Endothelial cell of umbilical vein (primary cell): ENCODE measurements around the gene JMJD6. TPM values are rescaled to one million over a fixed set of nuclear protein-coding genes. Genes with fewer than 3 reads are reported as not detected.

ENCODE experiments used
- BruUV-seq: library from RNA; stranded (reverse); fragments of 400-500 nt; replicated peaks from 2 replicates; lab custom pipeline; 2021; lab: Mats Ljungman, UMichigan
- CTCF ChIA-PET: fragments of 300-600, 350-600 bp; sonication (Branson Sonifier 250); formaldehyde crosslinking; loops from one replicate; lab custom pipeline; 2021; ENCODE audit warnings: antibody characterized with exemption, inconsistent platforms; lab: Charles Lee
- POLR2A ChIA-PET: fragments of 300-600, 350-600 bp; sonication (Branson Sonifier 250); formaldehyde crosslinking; loops from one replicate; lab custom pipeline; 2021; ENCODE audit warnings: antibody characterized with exemption, inconsistent platforms; lab: Charles Lee
- DNase-seq: peaks from one replicate; pipeline ENCODE4 v3.0.0-alpha.2; 2011; ENCODE audit warnings: low read depth, low spot score
- FAIRE-seq: peaks from 2 replicates; lab custom pipeline; 2011; peaks lifted over from hg19 to GRCh38; lab: Jason Lieb, UNC
- H2AFZ ChIP-seq: 2 replicates; pipeline ENCODE4 v1.6.0; 2012; ENCODE audit warnings: low read depth, low read length, control low read depth, inconsistent platforms
- H3K27ac ChIP-seq: 2 replicates; pipeline ENCODE4 v1.5.1; 2011; ENCODE audit warnings: low read depth, mild to moderate bottlenecking, control low read depth, low read length, moderate library complexity; ENCODE audit not compliant: insufficient read depth
- H3K27me3 ChIP-seq, 2 experiments: 2 replicates each; pipeline versions ENCODE4 v1.6.0 to v1.6.1; 2011; ENCODE audit warnings: low read length in 2 of 2, mixed read lengths in 1 of 2; ENCODE audit not compliant: control insufficient read depth in 2 of 2, insufficient read depth in 2 of 2
- H3K36me3 ChIP-seq, 2 experiments: 2 replicates in 1 of 2; 3 replicates in 1 of 2; pipeline ENCODE4 v1.5.1; 2011; ENCODE audit warnings: low read length in 2 of 2, mild to moderate bottlenecking in 1 of 2, moderate library complexity in 1 of 2; ENCODE audit not compliant: control insufficient read depth in 2 of 2, insufficient read depth in 2 of 2; ENCODE audit errors: extremely low read depth in 1 of 2
- H3K4me1 ChIP-seq: 3 replicates; pipeline ENCODE4 v1.5.1; 2011; ENCODE audit warnings: mild to moderate bottlenecking, low read length; ENCODE audit not compliant: control insufficient read depth, insufficient read depth; ENCODE audit errors: extremely low read depth
- H3K4me2 ChIP-seq: 2 replicates; pipeline ENCODE4 v1.6.1; 2011; ENCODE audit warnings: low read length, control low read depth, mixed read lengths; ENCODE audit not compliant: insufficient read depth
- H3K4me3 ChIP-seq, 3 experiments: fragments of 200-600 bp in 1 of 3; sonication (generic), shearing (Covaris generic) in 1 of 3; replicated peaks in 1 of 3; 2 replicates each; pipeline ENCODE4 v1.5.1; 2011 to 2016; ENCODE audit warnings: control low read depth in 3 of 3, low read length in 3 of 3, mild to moderate bottlenecking in 2 of 3, inconsistent platforms in 1 of 3, low read depth in 1 of 3, moderate library complexity in 1 of 3; ENCODE audit not compliant: insufficient read depth in 1 of 3
- H3K79me2 ChIP-seq: 2 replicates; pipeline ENCODE4 v1.6.0; 2012; ENCODE audit warnings: low read length, inconsistent platforms; ENCODE audit not compliant: control insufficient read depth, insufficient read depth
- H3K9ac ChIP-seq: replicated peaks from 2 replicates; pipeline ENCODE3; 2011; ENCODE audit warnings: low read length, control low read depth; ENCODE audit not compliant: insufficient read depth; ENCODE audit errors: extremely low read depth
- H3K9me1 ChIP-seq: replicated peaks from 3 replicates; pipeline ENCODE4 v1.6.0; 2011; ENCODE audit warnings: mild to moderate bottlenecking, low read length; ENCODE audit not compliant: control insufficient read depth, insufficient read depth; ENCODE audit errors: extremely low read depth
- H3K9me3 ChIP-seq: replicated peaks from 2 replicates; pipeline ENCODE4 v1.5.1; 2012; ENCODE audit warnings: low read length, inconsistent platforms; ENCODE audit not compliant: control insufficient read depth, insufficient read depth
- H4K20me1 ChIP-seq: replicated peaks from 2 replicates; pipeline ENCODE3; 2011; ENCODE audit warnings: mild to moderate bottlenecking, low read length; ENCODE audit not compliant: control insufficient read depth, insufficient read depth; ENCODE audit errors: extremely low read depth
- EZH2 ChIP-seq: IDR thresholded peaks from 2 replicates; pipeline ENCODE4 v1.6.1; 2012; ENCODE audit warnings: borderline replicate concordance, low read depth, mild to moderate bottlenecking, moderate library complexity, low read length, inconsistent platforms; ENCODE audit not compliant: severe bottlenecking
- FOS ChIP-seq: IDR thresholded peaks from 2 replicates; pipeline ENCODE4 v1.6.1; 2011; ENCODE audit warnings: mild to moderate bottlenecking, low read length, moderate library complexity, borderline replicate concordance; ENCODE audit not compliant: insufficient read depth
- GATA2 ChIP-seq: IDR thresholded peaks from 2 replicates; pipeline ENCODE4 v1.7.0; 2011; ENCODE audit warnings: low read depth, mild to moderate bottlenecking, moderate library complexity, mixed read lengths, low read length; ENCODE audit not compliant: insufficient read length, insufficient read depth
- JUN ChIP-seq: IDR thresholded peaks from 2 replicates; pipeline ENCODE4 v1.6.1; 2011; ENCODE audit warnings: borderline replicate concordance, low read depth; ENCODE audit not compliant: insufficient read length, insufficient read depth
- POLR2A ChIP-seq: IDR thresholded peaks from 2 replicates; pipeline ENCODE4 v1.6.1; 2012; ENCODE audit warnings: low read depth, mild to moderate bottlenecking, control low read depth, low read length
- POLR2AphosphoS5 ChIP-seq: IDR thresholded peaks from 2 replicates; pipeline ENCODE4 v1.6.1; 2012; ENCODE audit warnings: low read depth, mild to moderate bottlenecking, control low read depth, low read length, moderate library complexity; ENCODE audit not compliant: insufficient read depth
- dilution Hi-C: fragments of 300-500 bp; cut with MboI; formaldehyde crosslinking; loops from one replicate; pipeline ENCODE4 v1.15.0; 2019; ENCODE audit warnings: low sequenced_read_pairs; ENCODE audit not compliant: extremely low pct_ligation_motif_present
- intact Hi-C: fragments of 100-400 bp; cut with micrococcal nuclease; formaldehyde crosslinking; loops from one replicate; pipeline ENCODE4 v1.10.0; 2022
- polyA plus RNA-seq, 4 experiments: library from polyadenylated mRNA; depleted of rRNA in 3 of 4; stranded (reverse) in 3 of 4; unstranded in 1 of 4; fragments of >200 nt; gene quantifications; 2 replicates each; pipeline versions ENCODE4 v1.2.1 to v1.2.3, GENCODE V29; 2011 to 2012; ENCODE audit warnings: missing spikeins in 1 of 4
- total RNA-seq: library from RNA; stranded (reverse); gene quantifications from 2 replicates; pipeline ENCODE4 v1.2.3, GENCODE V29; 2021
- TF ChIP-seq, protein P1 (sequence below), 2 donors: IDR thresholded peaks; 1 replicate in 1 of 2; 2 replicates in 1 of 2; pipeline ENCODE4 v1.5.1; 2011; ENCODE audit warnings: low read length in 2 of 2, mild to moderate bottlenecking in 2 of 2, moderate library complexity in 2 of 2, control low read depth in 1 of 2, inconsistent platforms in 1 of 2, low read depth in 1 of 2; ENCODE audit not compliant: insufficient read depth in 1 of 2; ENCODE audit errors: extremely low read depth in 1 of 2
- TF ChIP-seq, protein P2 (sequence below): IDR thresholded peaks from 2 replicates; pipeline ENCODE4 v1.6.1; 2011; ENCODE audit not compliant: insufficient read depth, insufficient read length

The JMJD6 gene
- total and polyA plus RNA-seq, 2 donors (not counting 3 experiments of a cell fraction or from before 2014, with no cell fraction given) = 19.8 to 36.6 TPM

DNA sequence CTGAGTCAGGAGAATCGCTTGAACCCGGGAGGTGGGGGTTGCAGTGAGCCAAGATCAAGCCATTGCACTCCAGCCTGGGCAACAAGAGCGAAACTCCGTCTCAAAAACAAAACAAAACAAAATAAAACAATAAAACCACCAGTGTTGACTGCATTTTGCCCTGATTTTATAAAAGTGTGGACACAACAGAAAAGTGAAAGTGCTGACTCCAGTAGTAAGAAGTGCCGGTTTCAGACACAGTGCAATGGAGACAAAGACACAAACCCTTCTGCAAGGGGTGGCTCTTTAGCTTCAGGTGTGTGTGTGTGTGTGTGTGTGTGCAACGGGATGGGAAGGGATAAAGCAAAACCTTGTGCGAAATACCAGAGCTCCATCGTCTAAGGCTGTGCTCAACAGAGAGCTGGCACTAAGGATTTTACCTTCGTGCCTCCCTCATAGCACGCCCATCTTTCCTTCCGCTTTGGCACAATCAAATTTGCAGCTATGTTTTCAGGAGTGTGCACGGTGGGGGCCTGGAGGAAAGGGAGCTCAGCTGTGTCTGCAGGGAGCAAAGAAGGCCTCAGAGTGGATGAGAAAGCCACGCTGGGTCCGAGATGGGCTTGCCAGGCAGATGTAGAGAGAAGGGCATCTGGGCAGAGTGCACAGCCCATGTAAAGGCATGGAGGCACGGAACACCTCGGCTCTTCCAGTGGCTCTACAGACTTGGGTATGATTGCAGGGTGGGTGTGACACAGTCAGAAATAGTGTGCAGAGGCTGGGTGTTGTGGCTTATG lies 31.2 kb downstream of the JMJD6 start:
- Histone ChIP-seq H3K36me3 (no peaks in the 10 kb centered on the region), H3K27me3 (no peaks in the 10 kb centered on the region), H3K9ac (no peak overlapping the region), H3K9me3 (no peaks in the 10 kb centered on the region), H3K9me1 (no peaks in the 10 kb centered on the region), H3K4me2 (peak overlapping the region; percentile 3), H2AFZ (no peak overlapping the region), H3K4me3 (no peak overlapping the region), H3K79me2 (peaks cover 48% of the 10 kb centered on the region), H4K20me1 (no peaks in the 10 kb centered on the region), H3K27ac (no peak overlapping the region), H3K4me1 (peaks cover 32% of the 10 kb centered on the region)
- CTCF ChIA-PET = interaction anchor here (5.5 kb wide), 1 partner anchor 14 kb away, joined by 26 read pairs; no protein-coding TSS in a partner anchor
- no peak for TF ChIP-seq EZH2
- TF ChIP-seq GATA2 = no peak
- TF ChIP-seq POLR2AphosphoS5 = no peak
- TF ChIP-seq, protein P1, sequence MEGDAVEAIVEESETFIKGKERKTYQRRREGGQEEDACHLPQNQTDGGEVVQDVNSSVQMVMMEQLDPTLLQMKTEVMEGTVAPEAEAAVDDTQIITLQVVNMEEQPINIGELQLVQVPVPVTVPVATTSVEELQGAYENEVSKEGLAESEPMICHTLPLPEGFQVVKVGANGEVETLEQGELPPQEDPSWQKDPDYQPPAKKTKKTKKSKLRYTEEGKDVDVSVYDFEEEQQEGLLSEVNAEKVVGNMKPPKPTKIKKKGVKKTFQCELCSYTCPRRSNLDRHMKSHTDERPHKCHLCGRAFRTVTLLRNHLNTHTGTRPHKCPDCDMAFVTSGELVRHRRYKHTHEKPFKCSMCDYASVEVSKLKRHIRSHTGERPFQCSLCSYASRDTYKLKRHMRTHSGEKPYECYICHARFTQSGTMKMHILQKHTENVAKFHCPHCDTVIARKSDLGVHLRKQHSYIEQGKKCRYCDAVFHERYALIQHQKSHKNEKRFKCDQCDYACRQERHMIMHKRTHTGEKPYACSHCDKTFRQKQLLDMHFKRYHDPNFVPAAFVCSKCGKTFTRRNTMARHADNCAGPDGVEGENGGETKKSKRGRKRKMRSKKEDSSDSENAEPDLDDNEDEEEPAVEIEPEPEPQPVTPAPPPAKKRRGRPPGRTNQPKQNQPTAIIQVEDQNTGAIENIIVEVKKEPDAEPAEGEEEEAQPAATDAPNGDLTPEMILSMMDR (IDR thresholded peaks at IDR 0.05; ENCODE audit: extremely low read depth in 1 of 2, insufficient read depth in 1 of 2, low read depth in 1 of 2, low read length in 2 of 2) = no peak
- TF ChIP-seq FOS = no peak
- TF ChIP-seq JUN = no peak
- TF ChIP-seq, protein P2, sequence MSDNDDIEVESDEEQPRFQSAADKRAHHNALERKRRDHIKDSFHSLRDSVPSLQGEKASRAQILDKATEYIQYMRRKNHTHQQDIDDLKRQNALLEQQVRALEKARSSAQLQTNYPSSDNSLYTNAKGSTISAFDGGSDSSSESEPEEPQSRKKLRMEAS = no peak
- no peak for TF ChIP-seq POLR2A
- dilution Hi-C loops = no loop called here
- no TSS peak for BruUV-seq
- POLR2A ChIA-PET = no interaction called here
- DNase-seq (no peak), FAIRE-seq (peak; percentile 44)
- intact Hi-C loops = no loop called here
